ENCODE measurements around the gene IGSF21.

IGSF21 gene

GRCh38 chr1:18257778-18258177, 150.2 kb downstream of the IGSF21 start:
- no peaks in the 10 kb centered on the region; the same call in none of the 2 replicates for H3K27me3 ChIP-seq (replicated peaks; ENCODE audit: control insufficient read depth, insufficient read depth, low read length)
- TF ChIP-seq CTCF (IDR thresholded peaks at IDR 0.05; ENCODE audit: insufficient read depth, low read length, poor library complexity, severe bottlenecking) = no peak
- DNase-seq (ENCODE audit: extremely low read depth, insufficient read length) = no peak
- H3K36me3 ChIP-seq (ENCODE audit: control insufficient read depth, insufficient read depth, low read length) = no peaks in the 10 kb centered on the region
- no peak overlapping the region for H3K4me3 ChIP-seq (replicated peaks; ENCODE audit: low read depth, low read length)

GRCh38 chr1:18261891-18262290, 154.3 kb downstream of the IGSF21 start:
- Histone ChIP-seq H3K36me3 (ENCODE audit: control insufficient read depth, insufficient read depth, low read length) (no peaks in the 10 kb centered on the region), H3K27me3 (replicated peaks; ENCODE audit: control insufficient read depth, insufficient read depth, low read length) (no peaks in the 10 kb centered on the region; the same call in 1 of the 2 replicates), H3K4me3 (replicated peaks; ENCODE audit: low read depth, low read length) (no peak overlapping the region)
- TF ChIP-seq CTCF (IDR thresholded peaks at IDR 0.05; ENCODE audit: insufficient read depth, low read length, poor library complexity, severe bottlenecking) = no peak
- no peak for DNase-seq (ENCODE audit: extremely low read depth, insufficient read length)

DNA sequence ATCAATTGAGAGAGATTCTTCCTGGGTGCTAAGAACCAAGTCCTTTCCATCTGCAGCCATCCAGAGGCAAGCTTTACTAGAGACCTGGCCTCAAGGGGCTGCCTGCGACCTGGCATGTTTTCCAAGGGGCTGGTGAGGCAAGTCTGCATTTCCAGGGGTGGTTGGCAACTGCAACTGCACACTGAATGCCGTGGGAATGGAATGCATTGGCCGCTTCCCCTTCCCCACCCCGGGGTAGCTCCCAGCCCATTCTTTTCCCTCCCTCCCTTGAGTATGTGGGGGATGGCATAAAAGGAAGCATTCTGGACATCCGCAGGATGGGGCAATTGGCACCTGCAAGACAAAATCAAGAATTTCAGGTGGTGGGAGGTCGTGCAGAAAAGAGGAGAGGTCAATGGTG, 155.1 kb downstream of the IGSF21 start:
- no peak for TF ChIP-seq CTCF (IDR thresholded peaks at IDR 0.05; ENCODE audit: insufficient read depth, low read length, poor library complexity, severe bottlenecking)
- no peak for DNase-seq (ENCODE audit: extremely low read depth, insufficient read length)
- H3K27me3 ChIP-seq (replicated peaks; ENCODE audit: control insufficient read depth, insufficient read depth, low read length) = no peaks in the 10 kb centered on the region; the same call in 1 of the 2 replicates
- no peaks in the 10 kb centered on the region for H3K36me3 ChIP-seq (ENCODE audit: control insufficient read depth, insufficient read depth, low read length)
- no peak overlapping the region for H3K4me3 ChIP-seq (replicated peaks; ENCODE audit: low read depth, low read length)

GRCh38 chr1:18263547-18264120, 156.0 kb downstream of the IGSF21 start:
- DNase-seq (ENCODE audit: extremely low read depth, insufficient read length) = no peak
- no peaks in the 10 kb centered on the region for H3K36me3 ChIP-seq (ENCODE audit: control insufficient read depth, insufficient read depth, low read length)
- no peaks in the 10 kb centered on the region; the same call in 1 of the 2 replicates for H3K27me3 ChIP-seq (replicated peaks; ENCODE audit: control insufficient read depth, insufficient read depth, low read length)
- no peak overlapping the region for H3K4me3 ChIP-seq (replicated peaks; ENCODE audit: low read depth, low read length)
- TF ChIP-seq CTCF (IDR thresholded peaks at IDR 0.05; ENCODE audit: insufficient read depth, low read length, poor library complexity, severe bottlenecking) = no peak

DNA sequence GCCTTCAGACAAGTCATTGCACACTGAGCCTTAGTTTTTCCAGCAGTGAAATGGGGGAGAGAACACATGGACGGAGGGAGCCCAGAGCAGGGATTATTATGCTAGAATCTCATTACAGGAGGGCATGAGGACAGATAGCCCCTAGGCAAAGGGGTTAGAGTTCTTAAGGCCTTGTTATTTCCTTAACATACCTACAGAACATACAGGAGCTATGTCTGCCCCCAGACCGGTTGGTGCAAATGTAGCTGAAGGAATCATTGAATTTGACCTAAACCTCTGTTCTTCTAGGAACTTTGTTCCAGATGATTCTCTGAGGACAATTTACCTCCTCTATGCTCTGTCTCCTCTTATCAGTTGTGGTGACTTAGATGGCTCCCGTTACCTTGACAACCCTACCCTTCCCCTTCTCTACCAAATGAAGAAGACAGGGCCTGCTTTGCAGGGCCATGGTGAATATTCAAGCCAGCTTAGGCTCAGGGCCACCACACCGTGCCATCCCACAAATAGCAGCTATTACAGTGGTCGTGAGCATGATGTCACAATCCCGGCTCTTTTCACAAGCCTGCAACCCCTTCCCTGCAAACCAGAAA, 156.9 kb downstream of the IGSF21 start:
- TF ChIP-seq CTCF (IDR thresholded peaks at IDR 0.05; ENCODE audit: insufficient read depth, low read length, poor library complexity, severe bottlenecking) = no peak
- no peaks in the 10 kb centered on the region; the same call in 1 of the 2 replicates for H3K27me3 ChIP-seq (replicated peaks; ENCODE audit: control insufficient read depth, insufficient read depth, low read length)

More for the DNA sequence above, 156.9 kb downstream of the IGSF21 start:
- H3K4me3 ChIP-seq (replicated peaks; ENCODE audit: low read depth, low read length) = no peak overlapping the region
- H3K36me3 ChIP-seq (ENCODE audit: control insufficient read depth, insufficient read depth, low read length) = no peaks in the 10 kb centered on the region
- DNase-seq (ENCODE audit: extremely low read depth, insufficient read length) = no peak

Data from GM06990 (cell line).